Measurements from ENCODE around the gene LCE2D.

- TF ChIP-seq CTCF (conservative IDR thresholded peaks at IDR 0.05; ENCODE audit: low read length) (no peak), EZH2phosphoT487 (IDR thresholded peaks at IDR 0.05; ENCODE audit: borderline replicate concordance, low read depth, low read length) (no peak)
Measured at GRCh38 chr1:152707860-152708259, 44.7 kb downstream of the LCE2D start, which contains the start of gene LCE4A.

Data from OCI-LY7 (cell line).